Hepatocyte (in vitro differentiated cells): ENCODE measurements around the gene CEACAM16. TPM values are rescaled to one million over a fixed set of nuclear protein-coding genes. Genes with fewer than 3 reads are reported as not detected.
A peak's percentile ranks its signal among the peaks of the same experiment; 100 is the strongest.

Source experiments
- DNase-seq: peaks from one replicate; pipeline ENCODE4 v3.0.0-alpha.2; 2016; ENCODE audit warnings: low spot score
- H2AFZ ChIP-seq: fragments of 200-600 bp; sonication (generic); 2 replicates; pipeline ENCODE4 v1.6.0; 2016; ENCODE audit warnings: antibody characterized with exemption, mild to moderate bottlenecking
- H3K27ac ChIP-seq: fragments of 200-600 bp; sonication (generic); 2 replicates; pipeline ENCODE4 v1.5.1; 2016; ENCODE audit warnings: mild to moderate bottlenecking
- H3K27me3 ChIP-seq: fragments of 200-600 bp; sonication (generic); 2 replicates; pipeline ENCODE4 v1.6.1; 2016
- H3K36me3 ChIP-seq: fragments of 200-600 bp; sonication (generic); replicated peaks from 2 replicates; pipeline ENCODE4 v1.5.1; 2016; ENCODE audit warnings: low read depth; ENCODE audit not compliant: insufficient read depth
- H3K4me1 ChIP-seq: fragments of 200-600 bp; sonication (generic); 2 replicates; pipeline ENCODE4 v1.5.1; 2016; ENCODE audit warnings: mild to moderate bottlenecking, moderate library complexity; ENCODE audit not compliant: insufficient read depth
- H3K4me2 ChIP-seq: fragments of 200-600 bp; sonication (generic); 2 replicates; pipeline ENCODE4 v1.6.0; 2016
- H3K4me3 ChIP-seq: fragments of 200-600 bp; sonication (generic); 2 replicates; pipeline ENCODE4 v1.5.1; 2016; ENCODE audit warnings: mild to moderate bottlenecking
- H3K79me2 ChIP-seq: fragments of 200-600 bp; sonication (generic); 2 replicates; pipeline ENCODE4 v1.6.0; 2017; ENCODE audit warnings: mild to moderate bottlenecking
- H3K9me2 ChIP-seq: fragments of 200-600 bp; sonication (generic); replicated peaks from 2 replicates; pipeline ENCODE4 v1.6.0; 2017; ENCODE audit warnings: mild to moderate bottlenecking; ENCODE audit not compliant: insufficient read depth
- H3K9me3 ChIP-seq: fragments of 200-600 bp; sonication (generic); 2 replicates; pipeline ENCODE4 v1.5.1; 2016; ENCODE audit warnings: low read depth, mild to moderate bottlenecking
- H4K20me1 ChIP-seq: fragments of 200-600 bp; sonication (generic); 2 replicates; pipeline ENCODE4 v1.6.0; 2016; ENCODE audit warnings: mild to moderate bottlenecking; ENCODE audit not compliant: insufficient read depth, poor library complexity, severe bottlenecking
- CTCF ChIP-seq: fragments of 200-600 bp; sonication (generic); IDR thresholded peaks from 2 replicates; pipeline ENCODE4 v1.5.1; 2016; ENCODE audit warnings: antibody characterized with exemption, mild to moderate bottlenecking; ENCODE audit not compliant: poor library complexity
- EZH2 ChIP-seq: fragments of 200-600 bp; sonication (generic); IDR thresholded peaks from 2 replicates; pipeline ENCODE4 v1.6.1; 2016; ENCODE audit warnings: antibody characterized with exemption, mild to moderate bottlenecking, borderline replicate concordance
- EZH2phosphoT487 ChIP-seq: fragments of 200-600 bp; sonication (generic); IDR thresholded peaks from one replicate; pipeline ENCODE4 v1.6.1; 2018; ENCODE audit warnings: antibody characterized with exemption, mild to moderate bottlenecking, low read depth, moderate library complexity; ENCODE audit not compliant: unreplicated experiment, severe bottlenecking
- WGBS: methylation state at CpG from one replicate; pipeline ENCODE4 v1.1.6; 2016; ENCODE audit warnings: low lambda C conversion rate; ENCODE audit errors: missing lambda C conversion rate; 5-methylcytosine and 5-hydroxymethylcytosine counted together
- polyA plus RNA-seq: library from polyadenylated mRNA; unstranded; fragments of >200 nt; fragmentation: Nextera tagmentation; extraction: Ambion mirVana; gene quantifications from 2 replicates; pipeline ENCODE4 v1.2.1, GENCODE V29; 2016
- total RNA-seq: library from RNA; depleted of rRNA; stranded (reverse); fragments of >200 nt; gene quantifications from 2 replicates; pipeline ENCODE4 v1.2.3, GENCODE V29; 2014

CEACAM16 gene
- total and polyA plus RNA-seq, 2 experiments from 2014 or later = 0.73 TPM; not detected in 1

GRCh38 chr19:44752123-44752815, 53.3 kb downstream of the CEACAM16 start:
- Histone ChIP-seq H3K36me3 (no peaks in the 10 kb centered on the region), H3K4me1 (peaks cover 32% of the 10 kb centered on the region), H3K9me2 (no peaks in the 10 kb centered on the region), H3K79me2 (peaks cover 42% of the 10 kb centered on the region), H3K27ac (peak overlapping the region; percentile 53), H3K9me3 (no peaks in the 10 kb centered on the region), H3K4me2 (peak overlapping the region; percentile 82), H3K4me3 (no peak overlapping the region), H2AFZ (no peak overlapping the region), H4K20me1 (no peaks in the 10 kb centered on the region), H3K27me3 (no peaks in the 10 kb centered on the region)
- WGBS = 79% methylated on average over 8 of the region's 8 CpGs
- no peak for DNase-seq
- no peak for TF ChIP-seq EZH2phosphoT487
- no peak for TF ChIP-seq EZH2
- TF ChIP-seq CTCF = no peak

GRCh38 chr19:44752816-44753625, 54.1 kb downstream of the CEACAM16 start:
- Histone ChIP-seq H2AFZ (no peak overlapping the region), H3K36me3 (no peaks in the 10 kb centered on the region)

GRCh38 chr19:44753626-44753931, 54.6 kb downstream of the CEACAM16 start:
- H4K20me1 ChIP-seq = no peaks in the 10 kb centered on the region
- peak overlapping the region; percentile 90 for H3K27ac ChIP-seq
- H3K4me3 ChIP-seq = no peak overlapping the region
- no peaks in the 10 kb centered on the region for H3K27me3 ChIP-seq
- no peak for DNase-seq
- H3K4me2 ChIP-seq = peak overlapping the region; percentile 82
- TF ChIP-seq EZH2 (no peak), EZH2phosphoT487 (no peak), CTCF (no peak)
- H3K9me2 ChIP-seq = no peaks in the 10 kb centered on the region
- WGBS = 12% methylated on average over 9 of the region's 11 CpGs
- H3K9me3 ChIP-seq = no peaks in the 10 kb centered on the region
- no peak overlapping the region for H2AFZ ChIP-seq
- H3K4me1 ChIP-seq = peaks cover 41% of the 10 kb centered on the region
- no peaks in the 10 kb centered on the region for H3K36me3 ChIP-seq
- H3K79me2 ChIP-seq = peaks cover 42% of the 10 kb centered on the region

More at GRCh38 chr19:44752816-44753625, 54.1 kb downstream of the CEACAM16 start:
- TF ChIP-seq EZH2phosphoT487 (no peak), CTCF (no peak), EZH2 (no peak)
- Histone ChIP-seq H3K4me3 (no peak overlapping the region), H3K4me1 (peaks cover 40% of the 10 kb centered on the region), H3K27me3 (no peaks in the 10 kb centered on the region), H3K4me2 (peak overlapping the region; percentile 82), H4K20me1 (no peaks in the 10 kb centered on the region), H3K27ac (peak overlapping the region; percentile 90), H3K9me3 (no peaks in the 10 kb centered on the region), H3K79me2 (peaks cover 42% of the 10 kb centered on the region), H3K9me2 (no peaks in the 10 kb centered on the region)
- peak; percentile 92 for DNase-seq
- 16% methylated on average over 17 of the region's 18 CpGs for WGBS
